Measurements from ENCODE around the gene LYVE1.

- TF ChIP-seq CTCF (conservative IDR thresholded peaks at IDR 0.05) (no peak), ZFX (IDR thresholded peaks at IDR 0.05) (no peak)
These were observed 2.1 kb downstream of the LYVE1 start for GRCh38 chr11:10566257-10566957.

Measured in C4-2B (cell line).